Tibial nerve (tissue), 4 donors: ENCODE measurements around the gene PTPRM. TPM values are rescaled to one million over a fixed set of nuclear protein-coding genes. Genes with fewer than 3 reads are reported as not detected.

ENCODE experiments used
- DNase-seq, 2 donors: peaks; one replicate each; pipeline ENCODE4 v3.0.0-alpha.2; 2019; ENCODE audit warnings: low spot score in 2 of 2
- H3K27ac ChIP-seq, 4 donors: fragments of 200-600 bp; sonication (generic) in 3 of 4; one replicate each; pipeline ENCODE4 v1.5.1; 2017 to 2019; ENCODE audit warnings: mild to moderate bottlenecking in 1 of 4
- H3K27me3 ChIP-seq, 2 donors: fragments of 200-600 bp; sonication (generic) in 1 of 2; one replicate each; pipeline versions ENCODE4 v1.5.1 to v1.6.0; 2017 to 2019
- H3K36me3 ChIP-seq, 3 donors: fragments of 200-600 bp; sonication (generic); one replicate each; pipeline ENCODE4 v1.5.1; 2018 to 2019
- H3K4me1 ChIP-seq, 4 donors: fragments of 200-600 bp; sonication (generic) in 3 of 4; one replicate each; pipeline ENCODE4 v1.5.1; 2017 to 2019
- H3K4me3 ChIP-seq, 4 donors: fragments of 200-600 bp; sonication (generic) in 3 of 4; one replicate each; pipeline ENCODE4 v1.5.1; 2017 to 2019; ENCODE audit warnings: mild to moderate bottlenecking in 1 of 4, moderate library complexity in 1 of 4
- H3K9me3 ChIP-seq, 4 donors: fragments of 200-600 bp; sonication (generic) in 3 of 4; one replicate each; pipeline ENCODE4 v1.5.1; 2017 to 2019
- CTCF ChIP-seq, 5 experiments: fragments of 200-600 bp in 3 of 5; fragments of 450-650 bp in 2 of 5; sonication (generic) in 3 of 5; IDR thresholded peaks; one replicate each; pipeline ENCODE4 v1.5.1; 2016 to 2019; ENCODE audit warnings: antibody characterized with exemption in 5 of 5, mild to moderate bottlenecking in 3 of 5, moderate library complexity in 2 of 5
- EP300 ChIP-seq, 2 donors: sonication (generic); formaldehyde crosslinking; IDR thresholded peaks; one replicate each; pipeline ENCODE4 v1.6.1; 2017; ENCODE audit warnings: antibody characterized with exemption in 2 of 2, mild to moderate bottlenecking in 1 of 2
- POLR2A ChIP-seq, 2 donors: fragments of 450-650 bp; IDR thresholded peaks; one replicate each; pipeline ENCODE4 v1.6.1; 2017; ENCODE audit warnings: antibody characterized with exemption in 2 of 2, mild to moderate bottlenecking in 2 of 2, moderate library complexity in 2 of 2
- WGBS, 2 donors: methylation state at CpG; one replicate each; pipeline ENCODE4 v1.1.5; 2018; 5-methylcytosine and 5-hydroxymethylcytosine counted together
- small RNA-seq: library from RNA; depleted of rRNA; stranded (forward); fragments of <200 nt; gene quantifications from one replicate; pipeline ENCODE3, GENCODE V24; 2016
- total RNA-seq, 4 donors: library from RNA; depleted of rRNA; stranded (reverse); fragments of >200 nt; gene quantifications; one replicate each; pipeline ENCODE4 v1.1.0, GENCODE V29; 2016

Gene PTPRM
- total RNA-seq, 4 donors from 2014 or later: 62.2 to 92.4 (median 80.7) TPM

GRCh38 chr18:8455661-8456614 lies 888.8 kb downstream of the PTPRM start:
- Histone ChIP-seq H3K4me3 (no peak overlapping the region), H3K27me3 (no peaks in the 10 kb centered on the region), H3K36me3 (no peaks in the 10 kb centered on the region), H3K27ac (no peak overlapping the region), H3K9me3 (no peaks in the 10 kb centered on the region), H3K4me1 (no peaks in the 10 kb centered on the region)
- 82 to 83% methylated on average over 8 of the region's 8 CpGs for WGBS, 2 donors
- no peak for TF ChIP-seq CTCF (IDR thresholded peaks at IDR 0.05)
- no peak for TF ChIP-seq POLR2A (IDR thresholded peaks at IDR 0.05)
- no peak for TF ChIP-seq EP300 (IDR thresholded peaks at IDR 0.05)
- DNase-seq: no peak

Small RNA genes lying within 50 kb of the gene (small RNA-seq; reads per million reads assigned to genes)
- gene AP001094.1: not detected
- gene RF00012: not detected
